PC-9 (cell line): ENCODE data around the gene SHISAL1.

Experiments used
- CTCF ChIP-seq: fragments of 200-600 bp; sonication (generic); conservative IDR thresholded peaks from 2 replicates; pipeline ENCODE4 v1.6.1; 2017; ENCODE audit warnings: mixed run types, antibody characterized with exemption, mild to moderate bottlenecking, moderate library complexity
- EZH2 ChIP-seq: fragments of 200-600 bp; sonication (generic); IDR thresholded peaks from 2 replicates; pipeline ENCODE4 v1.8.0; 2017; ENCODE audit warnings: antibody characterized with exemption, low read depth

DNA sequence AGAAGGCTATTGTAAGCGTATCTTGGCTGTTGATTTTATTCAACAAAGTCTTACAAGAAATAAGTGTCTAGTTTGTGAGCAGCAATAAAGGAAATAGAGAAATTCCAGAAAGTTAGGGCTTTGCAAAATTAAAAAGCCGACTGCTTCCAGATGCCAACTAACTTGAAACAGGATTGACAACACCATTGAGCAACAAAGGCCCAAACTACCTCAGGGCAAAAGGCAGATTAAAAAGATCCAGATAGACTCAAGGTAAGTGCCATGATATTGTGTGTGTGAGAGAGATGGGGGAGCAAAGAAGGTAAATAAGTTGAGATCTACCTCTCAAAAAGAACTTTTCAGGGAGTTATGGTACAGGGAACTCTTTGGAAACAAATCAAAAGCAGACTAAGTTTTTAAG is 82.9 kb downstream of the SHISAL1 start:
- TF ChIP-seq EZH2 (no peak), CTCF (no peak)
